Thoracic aorta (tissue), 2 donors: ENCODE measurements around the gene PUSL1. TPM values are rescaled to one million over a fixed set of nuclear protein-coding genes. Genes with fewer than 3 reads are reported as not detected.
"Not testable (repeated sequence)": the region's sequence is repeated elsewhere in the genome, so short reads cannot be mapped to it uniquely, and the experiment has no call there.

Experiments
- ATAC-seq: fragments of 150-250 bp; one replicate; pipeline ENCODE4 v1.8.0; 2017; ENCODE audit warnings: low read depth; ENCODE audit not compliant: insufficient number of reproducible peaks, low FRiP score
- DNase-seq: peaks from one replicate; pipeline ENCODE4 v3.0.0-alpha.2; 2020; ENCODE audit warnings: low spot score
- H3K27ac ChIP-seq, 2 donors: fragments of 200-600 bp; sonication (generic); 1 replicate in 1 of 2; 2 replicates in 1 of 2; pipeline ENCODE4 v1.5.1; 2016; ENCODE audit warnings: mild to moderate bottlenecking in 2 of 2, moderate library complexity in 2 of 2
- H3K27me3 ChIP-seq: fragments of 200-600 bp; sonication (generic); replicated peaks from 2 replicates; pipeline ENCODE4 v1.6.0; 2016; ENCODE audit warnings: mild to moderate bottlenecking; ENCODE audit not compliant: insufficient read depth
- H3K36me3 ChIP-seq: fragments of 200-600 bp; sonication (generic); one replicate; pipeline ENCODE4 v1.5.1; 2016
- H3K4me1 ChIP-seq, 2 donors: fragments of 200-600 bp; sonication (generic); 1 replicate in 1 of 2; 2 replicates in 1 of 2; pipeline versions ENCODE4 v1.5.1 to v1.6.0; 2016; ENCODE audit warnings: low read depth in 2 of 2, mild to moderate bottlenecking in 1 of 2; ENCODE audit not compliant: control insufficient read depth in 1 of 2
- H3K4me3 ChIP-seq: fragments of 200-600 bp; sonication (generic); 2 replicates; pipeline ENCODE4 v1.5.1; 2016; ENCODE audit warnings: mild to moderate bottlenecking
- H3K9me3 ChIP-seq: fragments of 200-600 bp; sonication (generic); 2 replicates; pipeline ENCODE4 v1.5.1; 2016
- total RNA-seq, 2 donors: library from RNA; depleted of rRNA; stranded (reverse); fragments of >200 nt; gene quantifications; one replicate each; pipeline versions ENCODE4 v1.1.0 to v1.2.3, GENCODE V29; 2016
- TF ChIP-seq, protein P1 (sequence below): fragments of 200-600 bp; sonication (generic); IDR thresholded peaks from one replicate; pipeline ENCODE4 v1.5.1; 2019; ENCODE audit warnings: antibody characterized with exemption

The PUSL1 gene
- total RNA-seq, 2 donors from 2014 or later: 22.1 to 22.6 TPM

DNA sequence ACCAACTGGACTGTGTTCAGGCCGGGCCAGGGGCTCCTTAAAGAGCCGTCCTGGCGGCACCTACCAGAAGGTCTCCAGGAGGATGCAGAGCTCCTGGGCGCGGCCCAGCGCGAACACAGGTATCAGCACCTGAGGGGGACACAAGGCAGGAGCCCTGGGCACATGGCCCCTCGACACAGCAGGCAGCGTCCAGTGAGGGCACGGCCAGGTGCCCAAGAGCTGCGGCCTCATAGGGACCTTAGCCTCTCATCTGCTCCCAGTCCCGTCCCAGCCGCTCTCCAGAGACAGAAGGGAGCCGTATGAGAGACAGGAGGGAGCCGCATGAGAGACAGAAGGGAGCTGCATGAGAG, 5.8 kb downstream of the PUSL1 start:
- Histone ChIP-seq H3K27ac (no peak overlapping the region), H3K36me3 (peaks cover 37% of the 10 kb centered on the region), H3K9me3 (no peaks in the 10 kb centered on the region), H3K4me1 (peaks cover 9 to 30% of the 10 kb centered on the region in 2 donors), H3K27me3 (no peaks in the 10 kb centered on the region), H3K4me3 (no peak overlapping the region)
- no peak for DNase-seq
- ATAC-seq: no peak
- TF ChIP-seq, protein P1, sequence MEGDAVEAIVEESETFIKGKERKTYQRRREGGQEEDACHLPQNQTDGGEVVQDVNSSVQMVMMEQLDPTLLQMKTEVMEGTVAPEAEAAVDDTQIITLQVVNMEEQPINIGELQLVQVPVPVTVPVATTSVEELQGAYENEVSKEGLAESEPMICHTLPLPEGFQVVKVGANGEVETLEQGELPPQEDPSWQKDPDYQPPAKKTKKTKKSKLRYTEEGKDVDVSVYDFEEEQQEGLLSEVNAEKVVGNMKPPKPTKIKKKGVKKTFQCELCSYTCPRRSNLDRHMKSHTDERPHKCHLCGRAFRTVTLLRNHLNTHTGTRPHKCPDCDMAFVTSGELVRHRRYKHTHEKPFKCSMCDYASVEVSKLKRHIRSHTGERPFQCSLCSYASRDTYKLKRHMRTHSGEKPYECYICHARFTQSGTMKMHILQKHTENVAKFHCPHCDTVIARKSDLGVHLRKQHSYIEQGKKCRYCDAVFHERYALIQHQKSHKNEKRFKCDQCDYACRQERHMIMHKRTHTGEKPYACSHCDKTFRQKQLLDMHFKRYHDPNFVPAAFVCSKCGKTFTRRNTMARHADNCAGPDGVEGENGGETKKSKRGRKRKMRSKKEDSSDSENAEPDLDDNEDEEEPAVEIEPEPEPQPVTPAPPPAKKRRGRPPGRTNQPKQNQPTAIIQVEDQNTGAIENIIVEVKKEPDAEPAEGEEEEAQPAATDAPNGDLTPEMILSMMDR: no peak

DNA sequence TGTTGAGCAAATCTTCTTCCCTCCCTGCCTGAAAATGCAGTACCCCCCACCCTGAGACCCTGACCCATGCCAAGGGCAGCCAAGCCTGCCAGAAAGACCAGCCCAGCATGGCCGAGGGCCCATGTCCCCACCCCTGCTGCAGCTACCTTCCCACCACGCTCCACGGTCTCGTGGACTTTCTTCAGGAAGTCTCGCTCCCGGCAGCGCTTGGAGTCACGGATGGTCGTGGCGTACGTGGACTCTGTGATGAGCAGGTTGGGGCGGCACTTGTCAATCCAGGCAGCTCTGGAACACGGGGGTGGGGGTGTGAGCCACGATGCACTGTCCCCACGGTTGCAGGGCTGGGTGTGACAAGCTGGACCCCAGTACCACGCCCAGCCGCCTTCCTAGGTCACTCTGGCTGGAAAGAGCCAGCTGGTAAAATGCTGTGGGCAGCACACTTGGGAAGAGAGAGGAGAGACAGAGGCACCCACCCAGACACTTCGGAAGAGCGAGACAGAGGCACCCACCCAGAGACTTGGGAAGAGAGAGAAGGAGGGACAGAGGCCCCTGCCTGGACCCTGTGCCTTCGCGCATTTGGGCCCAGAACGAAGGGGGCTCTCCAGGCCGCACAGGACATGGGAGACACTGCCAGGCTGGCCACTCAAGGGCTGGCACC, 6.4 kb downstream of the PUSL1 start:
- Histone ChIP-seq H3K27ac (no peak overlapping the region), H3K9me3 (no peaks in the 10 kb centered on the region), H3K4me3 (no peak overlapping the region), H3K36me3 (peaks cover 37% of the 10 kb centered on the region), H3K4me1 (peaks cover 9 to 30% of the 10 kb centered on the region in 2 donors), H3K27me3 (no peaks in the 10 kb centered on the region)
- TF ChIP-seq, protein P1: no peak
- no peak for DNase-seq
- ATAC-seq: no peak

DNA sequence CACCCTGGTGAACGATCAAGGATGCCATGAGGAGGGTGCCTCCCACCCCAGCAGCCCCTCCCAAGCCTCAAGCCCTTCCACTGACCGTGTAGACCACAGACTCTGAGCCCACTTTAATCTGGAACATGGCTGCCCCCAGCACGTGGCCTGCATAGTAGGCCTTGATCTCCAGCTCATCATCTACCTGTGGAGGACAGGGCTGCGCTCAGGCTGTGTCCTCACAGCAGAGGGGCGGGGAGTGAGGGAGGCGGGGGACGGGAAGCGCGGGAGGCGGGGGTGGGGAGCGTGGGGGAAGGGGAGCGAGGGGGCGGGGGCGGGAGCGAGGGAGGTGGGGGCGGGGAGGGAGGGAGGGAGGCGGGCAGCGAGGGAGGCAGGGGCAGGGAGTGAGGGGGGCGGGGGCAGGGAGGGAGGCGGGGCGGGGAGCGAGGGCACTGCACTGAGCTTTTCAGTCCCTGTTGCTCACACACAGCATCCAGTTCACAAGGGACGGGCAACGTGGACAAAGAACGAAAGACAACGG, 7.1 kb downstream of the PUSL1 start:
- no peak for ATAC-seq
- H3K9me3 ChIP-seq: no peaks in the 10 kb centered on the region
- no peaks in the 10 kb centered on the region for H3K27me3 ChIP-seq
- no peak overlapping the region for H3K4me3 ChIP-seq
- peaks cover 9 to 29% of the 10 kb centered on the region in 2 donors for H3K4me1 ChIP-seq
- H3K36me3 ChIP-seq: peaks cover 36% of the 10 kb centered on the region
- TF ChIP-seq, protein P1: no peak
- H3K27ac ChIP-seq: no peak overlapping the region
- DNase-seq: no peak

DNA sequence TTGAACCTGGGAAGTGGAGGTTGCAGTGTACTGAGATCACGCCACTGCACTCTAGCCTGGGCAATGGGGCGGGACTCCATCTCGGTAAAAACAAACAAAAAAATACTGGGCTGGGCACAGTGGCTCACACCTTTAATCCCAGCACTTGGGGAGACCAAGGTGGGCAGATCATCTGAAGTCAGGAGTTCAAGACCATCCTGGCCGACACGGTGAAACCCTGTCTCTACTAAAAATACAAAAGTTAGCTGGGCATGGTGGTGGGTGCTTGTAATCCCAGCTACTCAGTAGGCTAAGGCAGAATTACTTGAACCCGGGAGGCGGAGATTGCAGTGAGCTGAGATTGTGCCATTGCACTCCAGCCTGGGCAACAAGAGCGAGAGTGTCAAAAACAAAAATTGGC, 7.8 kb downstream of the PUSL1 start:
- Histone ChIP-seq H3K4me1 (peaks cover 9 to 29% of the 10 kb centered on the region in 2 donors), H3K36me3 (peaks cover 36% of the 10 kb centered on the region)

DNA sequence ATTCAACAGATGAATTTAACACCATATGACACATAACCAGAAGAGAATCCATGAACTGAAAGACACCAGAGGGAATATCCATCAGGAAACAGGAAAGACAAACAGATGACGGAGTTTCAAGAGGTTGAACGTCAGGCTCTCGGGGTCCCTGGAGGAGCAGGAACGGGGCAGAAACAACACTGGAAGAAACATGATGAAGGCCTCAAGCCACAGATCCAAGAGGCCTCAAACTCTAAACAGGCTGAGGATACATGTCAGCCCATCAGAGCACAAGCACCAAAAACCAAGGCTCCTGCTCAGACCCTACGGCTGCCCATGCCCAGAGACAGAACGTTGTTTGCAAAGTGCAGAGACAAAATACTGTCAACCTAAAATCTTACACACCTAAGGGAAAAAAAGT, 9.0 kb downstream of the PUSL1 start:
- Histone ChIP-seq H3K4me1 (peaks cover 17 to 35% of the 10 kb centered on the region in 2 donors), H3K4me3 (no peak overlapping the region), H3K36me3 (peaks cover 28% of the 10 kb centered on the region), H3K27me3 (no peaks in the 10 kb centered on the region), H3K27ac (peak overlapping the region; percentile 69 to 79), H3K9me3 (no peaks in the 10 kb centered on the region)
- DNase-seq: no peak
- TF ChIP-seq, protein P1: no peak
- ATAC-seq: no peak

More for the DNA sequence above, 7.8 kb downstream of the PUSL1 start:
- H3K9me3 ChIP-seq, H3K4me3 ChIP-seq, H3K27ac ChIP-seq, DNase-seq, ATAC-seq, H3K27me3 ChIP-seq: not testable (repeated sequence)
